Measurements from ENCODE around the gene ABCB1.

Gene ABCB1

DNA sequence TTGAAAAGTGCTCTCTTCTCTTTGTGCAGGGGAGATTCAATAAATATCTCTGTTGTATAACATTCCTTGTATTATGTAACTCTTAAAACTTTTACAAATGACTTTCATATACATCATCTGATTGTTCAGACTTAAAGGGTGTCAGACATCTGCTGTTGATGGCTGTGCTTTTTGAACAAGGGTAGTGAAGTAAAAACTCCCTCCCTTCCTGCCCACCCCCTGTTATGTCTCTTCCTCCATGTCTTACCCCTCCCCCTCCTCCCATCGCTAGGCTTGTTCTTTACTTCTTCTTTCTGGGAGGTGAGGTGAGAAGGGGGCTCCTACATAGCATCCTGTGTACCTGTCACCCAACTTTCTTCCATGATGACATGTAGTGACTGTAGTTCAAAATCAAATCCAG is 101.8 kb downstream of the ABCB1 start:
- H2AFZ ChIP-seq (ENCODE audit: low read length), result no peak overlapping the region
- no peak overlapping the region for H3K4me2 ChIP-seq (ENCODE audit: low read depth, low read length)
- H4K20me1 ChIP-seq (ENCODE audit: insufficient read depth, low read length), result no peaks in the 10 kb centered on the region
- no peaks in the 10 kb centered on the region for H3K27me3 ChIP-seq (replicated peaks; ENCODE audit: insufficient read depth, low read length)
- H3F3A ChIP-seq (ENCODE audit: insufficient read depth, low read length), result no peaks in the 10 kb centered on the region
- no peaks in the 10 kb centered on the region for H3K79me2 ChIP-seq (ENCODE audit: low read length)
- no peak overlapping the region for H3K4me3 ChIP-seq (ENCODE audit: low read length)
- no peaks in the 10 kb centered on the region for H3K36me3 ChIP-seq (replicated peaks; ENCODE audit: insufficient read depth, low read length)
- no peaks in the 10 kb centered on the region for H3K4me1 ChIP-seq (ENCODE audit: low read length)
- no peaks in the 10 kb centered on the region for H3K9me3 ChIP-seq (replicated peaks; ENCODE audit: insufficient read depth, low read length)
- H3K27ac ChIP-seq (ENCODE audit: low read length), result no peak overlapping the region
- no peak overlapping the region for H3K9ac ChIP-seq (ENCODE audit: low read length)
- DNase-seq, result no peak
- no peak for TF ChIP-seq EZH2 (optimal IDR thresholded peaks at IDR 0.05; ENCODE audit: low read depth, low read length)
- no peak for TF ChIP-seq EZH2phosphoT487 (IDR thresholded peaks at IDR 0.05; ENCODE audit: low read length)
- TF ChIP-seq CTCF (IDR thresholded peaks at IDR 0.05; ENCODE audit: low read length), result no peak
- no peaks in the 10 kb centered on the region for H3K9me2 ChIP-seq (replicated peaks; ENCODE audit: insufficient read depth, low read length)

- H3K9me2 ChIP-seq (replicated peaks; ENCODE audit: insufficient read depth, low read length), result no peaks in the 10 kb centered on the region
- no peaks in the 10 kb centered on the region for H4K20me1 ChIP-seq (ENCODE audit: insufficient read depth, low read length)
- no peak overlapping the region for H3K9ac ChIP-seq (ENCODE audit: low read length)
- no peaks in the 10 kb centered on the region for H3K36me3 ChIP-seq (replicated peaks; ENCODE audit: insufficient read depth, low read length)
- H3K27me3 ChIP-seq (replicated peaks; ENCODE audit: insufficient read depth, low read length), result no peaks in the 10 kb centered on the region
- no peaks in the 10 kb centered on the region for H3K79me2 ChIP-seq (ENCODE audit: low read length)
- H3K4me1 ChIP-seq (ENCODE audit: low read length), result no peaks in the 10 kb centered on the region
- no peak overlapping the region for H3K4me2 ChIP-seq (ENCODE audit: low read depth, low read length)
- TF ChIP-seq CTCF (IDR thresholded peaks at IDR 0.05; ENCODE audit: low read length) (no peak), EZH2 (optimal IDR thresholded peaks at IDR 0.05; ENCODE audit: low read depth, low read length) (no peak), EZH2phosphoT487 (IDR thresholded peaks at IDR 0.05; ENCODE audit: low read length) (no peak)
- H3K9me3 ChIP-seq (replicated peaks; ENCODE audit: insufficient read depth, low read length), result no peaks in the 10 kb centered on the region
- H3F3A ChIP-seq (ENCODE audit: insufficient read depth, low read length), result no peaks in the 10 kb centered on the region
- H2AFZ ChIP-seq (ENCODE audit: low read length), result no peak overlapping the region
- H3K27ac ChIP-seq (ENCODE audit: low read length), result no peak overlapping the region
- no peak overlapping the region for H3K4me3 ChIP-seq (ENCODE audit: low read length)
- DNase-seq, result no peak
Measured at GRCh38 chr7:87497482-87497881, 103.2 kb downstream of the ABCB1 start.

- Histone ChIP-seq H3F3A (ENCODE audit: insufficient read depth, low read length) (no peaks in the 10 kb centered on the region), H3K27me3 (replicated peaks; ENCODE audit: insufficient read depth, low read length) (no peaks in the 10 kb centered on the region), H2AFZ (ENCODE audit: low read length) (no peak overlapping the region), H3K9ac (ENCODE audit: low read length) (no peak overlapping the region), H3K36me3 (replicated peaks; ENCODE audit: insufficient read depth, low read length) (no peaks in the 10 kb centered on the region), H3K79me2 (ENCODE audit: low read length) (no peaks in the 10 kb centered on the region), H3K4me1 (ENCODE audit: low read length) (no peaks in the 10 kb centered on the region), H3K9me2 (replicated peaks; ENCODE audit: insufficient read depth, low read length) (no peaks in the 10 kb centered on the region), H3K27ac (ENCODE audit: low read length) (no peak overlapping the region), H4K20me1 (ENCODE audit: insufficient read depth, low read length) (no peaks in the 10 kb centered on the region), H3K9me3 (replicated peaks; ENCODE audit: insufficient read depth, low read length) (no peaks in the 10 kb centered on the region), H3K4me3 (ENCODE audit: low read length) (no peak overlapping the region), H3K4me2 (ENCODE audit: low read depth, low read length) (no peak overlapping the region)
- DNase-seq, result no peak
- TF ChIP-seq EZH2 (optimal IDR thresholded peaks at IDR 0.05; ENCODE audit: low read depth, low read length), result no peak
- TF ChIP-seq EZH2phosphoT487 (IDR thresholded peaks at IDR 0.05; ENCODE audit: low read length), result no peak
- TF ChIP-seq CTCF (IDR thresholded peaks at IDR 0.05; ENCODE audit: low read length), result no peak
Measured at GRCh38 chr7:87495366-87495765, 105.3 kb downstream of the ABCB1 start.

Measured in MM.1S (cell line).